Stimulated activated CD8-positive, alpha-beta memory T cell treated with anti-CD3 and anti-CD28 coated beads, Interleukin-12 subunit alpha, Interleukin-12 subunit beta, amount 100 ng/mL, for 4 hours (primary cell): Measurements from ENCODE around the gene PHLDB3.

ENCODE experiments used
- DNase-seq: peaks from one replicate; pipeline ENCODE4 v3.0.0-alpha.2; 2020; ENCODE audit warnings: low read depth

Gene PHLDB3

GRCh38 chr19:43468354-43469159 is 36.0 kb downstream of the PHLDB3 start:
- no peak for DNase-seq

- DNase-seq: no peak
These were observed 36.8 kb downstream of the PHLDB3 start for GRCh38 chr19:43467730-43468129.

GRCh38 chr19:43467276-43467675 is 37.3 kb downstream of the PHLDB3 start:
- DNase-seq: no peak

- no peak for DNase-seq
These were observed 37.8 kb downstream of the PHLDB3 start for GRCh38 chr19:43466793-43467192.

GRCh38 chr19:43465468-43466120 is 39.0 kb downstream of the PHLDB3 start, which contains the start of gene LYPD3:
LYPD3 (minus strand) TSS chr19:43465608; CDS start chr19:43465571, 37 bp downstream.
- DNase-seq: no peak

GRCh38 chr19:43464134-43464775 is 40.3 kb downstream of the PHLDB3 start:
- no peak for DNase-seq

GRCh38 chr19:43463381-43464133 is 41.0 kb downstream of the PHLDB3 start:
- peak; percentile 99 for DNase-seq

- no peak for DNase-seq
These were observed 41.7 kb downstream of the PHLDB3 start for GRCh38 chr19:43462785-43463380.

GRCh38 chr19:43462383-43462782 is 42.2 kb downstream of the PHLDB3 start:
- DNase-seq: no peak

- no peak for DNase-seq
These were observed 43.2 kb downstream of the PHLDB3 start for GRCh38 chr19:43461303-43461702.

GRCh38 chr19:43460362-43461016 is 44.1 kb downstream of the PHLDB3 start:
- no peak for DNase-seq

GRCh38 chr19:43457809-43458208 is 46.7 kb downstream of the PHLDB3 start:
- DNase-seq: no peak

- DNase-seq: no peak
These were observed 49.0 kb downstream of the PHLDB3 start for GRCh38 chr19:43455321-43456113.

GRCh38 chr19:43454031-43454430 is 50.5 kb downstream of the PHLDB3 start:
- no peak for DNase-seq

GRCh38 chr19:43452582-43452981 is 52.0 kb downstream of the PHLDB3 start:
- DNase-seq: no peak

- no peak for DNase-seq
These were observed 54.0 kb downstream of the PHLDB3 start for GRCh38 chr19:43450545-43450997.

GRCh38 chr19:43447655-43448054 is 56.9 kb downstream of the PHLDB3 start:
- no peak for DNase-seq

GRCh38 chr19:43446746-43447489 is 57.6 kb downstream of the PHLDB3 start:
- DNase-seq: peak; percentile 58

GRCh38 chr19:43445426-43445825 is 59.1 kb downstream of the PHLDB3 start:
- no peak for DNase-seq
